Measurements from ENCODE around the gene SMCHD1. TPM values are rescaled to one million over a fixed set of nuclear protein-coding genes. Genes with fewer than 3 reads are reported as not detected.
"Not testable (repeated sequence)": the region's sequence is repeated elsewhere in the genome, so short reads cannot be mapped to it uniquely, and the experiment has no call there.

SMCHD1 gene
- total RNA-seq, 1 donor from 2014 or later, result 34.4 TPM

- no peaks in the 10 kb centered on the region for H3K36me3 Mint-ChIP-seq (ENCODE audit: unreplicated experiment)
- H3K27ac Mint-ChIP-seq (ENCODE audit: unreplicated experiment), result no peak overlapping the region
- no peak for DNase-seq
- H3K4me1 Mint-ChIP-seq (ENCODE audit: low read depth, unreplicated experiment), result no peaks in the 10 kb centered on the region
- H3K27me3 Mint-ChIP-seq (ENCODE audit: unreplicated experiment), result no peaks in the 10 kb centered on the region
- TF ChIP-seq CTCF (IDR thresholded peaks at IDR 0.05; ENCODE audit: partially characterized antibody, unreplicated experiment), result no peak
- no peaks in the 10 kb centered on the region for H3K9me3 Mint-ChIP-seq (ENCODE audit: unreplicated experiment)
- no peak overlapping the region for H3K4me3 Mint-ChIP-seq (ENCODE audit: unreplicated experiment)
Measured at GRCh38 chr18:2827061-2827460, 171.5 kb downstream of the SMCHD1 start.

- not testable (repeated sequence) for H3K9me3 Mint-ChIP-seq (ENCODE audit: unreplicated experiment); H3K27me3 Mint-ChIP-seq (ENCODE audit: unreplicated experiment); H3K4me1 Mint-ChIP-seq (ENCODE audit: low read depth, unreplicated experiment); DNase-seq; H3K27ac Mint-ChIP-seq (ENCODE audit: unreplicated experiment); H3K4me3 Mint-ChIP-seq (ENCODE audit: unreplicated experiment); H3K36me3 Mint-ChIP-seq (ENCODE audit: unreplicated experiment)
Measured at GRCh38 chr18:2836118-2836517, 180.6 kb downstream of the SMCHD1 start.

GRCh38 chr18:2837290-2837689 is 181.8 kb downstream of the SMCHD1 start:
- not testable (repeated sequence) for H3K27me3 Mint-ChIP-seq (ENCODE audit: unreplicated experiment); DNase-seq; H3K27ac Mint-ChIP-seq (ENCODE audit: unreplicated experiment); H3K4me3 Mint-ChIP-seq (ENCODE audit: unreplicated experiment); H3K4me1 Mint-ChIP-seq (ENCODE audit: low read depth, unreplicated experiment); H3K36me3 Mint-ChIP-seq (ENCODE audit: unreplicated experiment); H3K9me3 Mint-ChIP-seq (ENCODE audit: unreplicated experiment)

- H3K4me1 Mint-ChIP-seq (ENCODE audit: low read depth, unreplicated experiment), result no peaks in the 10 kb centered on the region
- peaks cover 4% of the 10 kb centered on the region for H3K9me3 Mint-ChIP-seq (ENCODE audit: unreplicated experiment)
- no peak overlapping the region for H3K4me3 Mint-ChIP-seq (ENCODE audit: unreplicated experiment)
- no peak overlapping the region for H3K27ac Mint-ChIP-seq (ENCODE audit: unreplicated experiment)
- H3K36me3 Mint-ChIP-seq (ENCODE audit: unreplicated experiment), result no peaks in the 10 kb centered on the region
- DNase-seq, result no peak
- H3K27me3 Mint-ChIP-seq (ENCODE audit: unreplicated experiment), result peaks cover 9% of the 10 kb centered on the region
- TF ChIP-seq CTCF (IDR thresholded peaks at IDR 0.05; ENCODE audit: partially characterized antibody, unreplicated experiment), result no peak
Measured at GRCh38 chr18:2839202-2839601, 183.7 kb downstream of the SMCHD1 start.

GRCh38 chr18:2840521-2840920 is 185.0 kb downstream of the SMCHD1 start:
- H3K4me3 Mint-ChIP-seq (ENCODE audit: unreplicated experiment), result no peak overlapping the region
- no peak for TF ChIP-seq CTCF (IDR thresholded peaks at IDR 0.05; ENCODE audit: partially characterized antibody, unreplicated experiment)
- no peaks in the 10 kb centered on the region for H3K4me1 Mint-ChIP-seq (ENCODE audit: low read depth, unreplicated experiment)
- peaks cover 14% of the 10 kb centered on the region for H3K27me3 Mint-ChIP-seq (ENCODE audit: unreplicated experiment)
- no peak for DNase-seq
- peaks cover 4% of the 10 kb centered on the region for H3K9me3 Mint-ChIP-seq (ENCODE audit: unreplicated experiment)
- no peaks in the 10 kb centered on the region for H3K36me3 Mint-ChIP-seq (ENCODE audit: unreplicated experiment)
- no peak overlapping the region for H3K27ac Mint-ChIP-seq (ENCODE audit: unreplicated experiment)

GRCh38 chr18:2843146-2843545 is 187.6 kb downstream of the SMCHD1 start:
- TF ChIP-seq CTCF (IDR thresholded peaks at IDR 0.05; ENCODE audit: partially characterized antibody, unreplicated experiment), result no peak
- Mint-ChIP-seq H3K36me3 (ENCODE audit: unreplicated experiment) (no peaks in the 10 kb centered on the region), H3K27ac (ENCODE audit: unreplicated experiment) (no peak overlapping the region), H3K4me3 (ENCODE audit: unreplicated experiment) (no peak overlapping the region), H3K4me1 (ENCODE audit: low read depth, unreplicated experiment) (peaks cover 7% of the 10 kb centered on the region), H3K9me3 (ENCODE audit: unreplicated experiment) (peaks cover 5% of the 10 kb centered on the region), H3K27me3 (ENCODE audit: unreplicated experiment) (peaks cover 24% of the 10 kb centered on the region)
- DNase-seq, result no peak
